CD14-positive monocyte (primary cell): ENCODE measurements around the gene PRKAB2. TPM values are rescaled to one million over a fixed set of nuclear protein-coding genes. Genes with fewer than 3 reads are reported as not detected.

Source experiments
- DNase-seq, 3 donors: peaks; one replicate each; pipeline ENCODE4 v3.0.0-alpha.2; 2011 to 2022
- H2AFZ ChIP-seq: 2 replicates; pipeline ENCODE4 v1.6.0; 2012; ENCODE audit warnings: mild to moderate bottlenecking, low read depth, low read length, inconsistent platforms; ENCODE audit not compliant: insufficient read depth, poor library complexity, severe bottlenecking
- H3K27ac ChIP-seq, 2 donors: 1 replicate in 1 of 2; 2 replicates in 1 of 2; pipeline ENCODE4 v1.5.1; 2012 to 2013; ENCODE audit warnings: low read length in 2 of 2, control low read depth in 1 of 2, inconsistent platforms in 1 of 2, low read depth in 1 of 2, mild to moderate bottlenecking in 1 of 2
- H3K27me3 ChIP-seq, 2 donors: one replicate each; pipeline versions ENCODE4 v1.6.0 to v1.6.1; 2011 to 2013; ENCODE audit warnings: low read length in 2 of 2; ENCODE audit not compliant: control insufficient read depth in 2 of 2, insufficient read depth in 2 of 2
- H3K36me3 ChIP-seq, 2 donors: replicated peaks in 1 of 2; 1 replicate in 1 of 2; 2 replicates in 1 of 2; pipeline versions ENCODE4 v1.5.1 to v1.6.1; 2012 to 2013; ENCODE audit warnings: low read length in 2 of 2, control low read depth in 1 of 2, inconsistent platforms in 1 of 2, mild to moderate bottlenecking in 1 of 2; ENCODE audit not compliant: insufficient read depth in 2 of 2, control insufficient read depth in 1 of 2
- H3K4me1 ChIP-seq, 2 donors: 1 replicate in 1 of 2; 2 replicates in 1 of 2; pipeline versions ENCODE4 v1.5.1 to v1.6.1; 2012 to 2013; ENCODE audit warnings: low read length in 2 of 2, control low read depth in 1 of 2, inconsistent platforms in 1 of 2, mild to moderate bottlenecking in 1 of 2, moderate library complexity in 1 of 2; ENCODE audit not compliant: insufficient read depth in 2 of 2, control insufficient read depth in 1 of 2
- H3K4me2 ChIP-seq: replicated peaks from 2 replicates; pipeline ENCODE3; 2012; ENCODE audit warnings: low read length, moderate library complexity, mild to moderate bottlenecking; ENCODE audit not compliant: poor library complexity, severe bottlenecking; ENCODE audit errors: extremely low read depth
- H3K4me3 ChIP-seq, 3 experiments: fragments of 200-600 bp in 1 of 3; sonication (generic) in 1 of 3; replicated peaks in 1 of 3; 1 replicate in 2 of 3; 2 replicates in 1 of 3; pipeline ENCODE4 v1.5.1; 2011 to 2013; ENCODE audit warnings: low read length in 3 of 3, mild to moderate bottlenecking in 3 of 3, control low read depth in 2 of 3, low read depth in 2 of 3, inconsistent platforms in 1 of 3, moderate library complexity in 1 of 3
- H3K79me2 ChIP-seq: 2 replicates; pipeline ENCODE4 v1.6.0; 2012; ENCODE audit warnings: mild to moderate bottlenecking, control low read depth, inconsistent platforms, low read length, moderate library complexity; ENCODE audit not compliant: insufficient read depth
- H3K9ac ChIP-seq: 2 replicates; pipeline ENCODE4 v1.6.0; 2017; ENCODE audit warnings: low read length, mild to moderate bottlenecking; ENCODE audit not compliant: insufficient read depth, poor library complexity, severe bottlenecking
- H3K9me3 ChIP-seq, 2 donors: replicated peaks in 1 of 2; 1 replicate in 1 of 2; 2 replicates in 1 of 2; pipeline versions ENCODE4 v1.5.1 to v1.6.1; 2012 to 2013; ENCODE audit warnings: low read length in 2 of 2, control low read depth in 1 of 2; ENCODE audit not compliant: control insufficient read depth in 1 of 2, insufficient read depth in 1 of 2
- H4K20me1 ChIP-seq: 2 replicates; pipeline ENCODE4 v1.6.0; 2012; ENCODE audit warnings: mild to moderate bottlenecking, low read length, control low read depth, moderate library complexity; ENCODE audit not compliant: insufficient read depth
- H3K27ac Mint-ChIP-seq, 7 donors: one replicate each; pipeline ENCODE4 v1.8.0; 2020; ENCODE audit warnings: mild to moderate bottlenecking in 7 of 7, mixed read lengths in 7 of 7, moderate library complexity in 6 of 7, inconsistent platforms in 2 of 7
- H3K27me3 Mint-ChIP-seq, 3 donors: one replicate each; pipeline ENCODE4 v1.8.0; 2021 to 2022; ENCODE audit warnings: low read depth in 3 of 3, mild to moderate bottlenecking in 3 of 3, mixed read lengths in 3 of 3, moderate library complexity in 3 of 3, inconsistent platforms in 1 of 3
- H3K36me3 Mint-ChIP-seq, 2 donors: one replicate each; pipeline ENCODE4 v1.8.0; 2020; ENCODE audit warnings: mixed read lengths in 2 of 2, inconsistent platforms in 1 of 2, mild to moderate bottlenecking in 1 of 2
- H3K4me1 Mint-ChIP-seq: one replicate; pipeline ENCODE4 v1.8.0; 2020; ENCODE audit warnings: mild to moderate bottlenecking, mixed read lengths
- H3K4me3 Mint-ChIP-seq, 2 donors: one replicate each; pipeline ENCODE4 v1.8.0; 2020; ENCODE audit warnings: mild to moderate bottlenecking in 2 of 2, mixed read lengths in 2 of 2, moderate library complexity in 1 of 2
- H3K9me3 Mint-ChIP-seq, 7 donors: one replicate each; pipeline ENCODE4 v1.8.0; 2020 to 2022; ENCODE audit warnings: mixed read lengths in 7 of 7, mild to moderate bottlenecking in 6 of 7, moderate library complexity in 6 of 7, inconsistent platforms in 2 of 7
- whole genome bisulfite sequencing: methylation state at CpG from one replicate; pipeline ENCODE4 v1.1.5; 2013; ENCODE audit warnings: missing lambda C conversion rate; ENCODE audit not compliant: insufficient coverage; 5-methylcytosine and 5-hydroxymethylcytosine counted together
- intact Hi-C, 2 donors: fragments of 100-400 bp; cut with micrococcal nuclease; formaldehyde crosslinking; loops; one replicate each; pipeline versions ENCODE4 v1.15.0 to v1.15.1; 2023
- polyA plus RNA-seq, 3 donors: library from polyadenylated mRNA; depleted of rRNA in 1 of 3; unstranded in 2 of 3; stranded (reverse) in 1 of 3; fragments of 300-500 nt in 2 of 3; fragments of >200 nt in 1 of 3; fragmentation: Illumina TruSeq in 2 of 3; gene quantifications; 1 replicate in 2 of 3; 2 replicates in 1 of 3; pipeline ENCODE4 v1.2.3, GENCODE V29; 2012 to 2021
- TF ChIP-seq, protein P1 (sequence below): fragments of 200-600 bp; IDR thresholded peaks from one replicate; pipeline ENCODE4 v1.8.0; 2022; ENCODE audit warnings: antibody characterized with exemption, mild to moderate bottlenecking

PRKAB2 gene
- polyA plus RNA-seq, 3 donors: 1.1 to 14.0 (median 1.7) TPM

DNA sequence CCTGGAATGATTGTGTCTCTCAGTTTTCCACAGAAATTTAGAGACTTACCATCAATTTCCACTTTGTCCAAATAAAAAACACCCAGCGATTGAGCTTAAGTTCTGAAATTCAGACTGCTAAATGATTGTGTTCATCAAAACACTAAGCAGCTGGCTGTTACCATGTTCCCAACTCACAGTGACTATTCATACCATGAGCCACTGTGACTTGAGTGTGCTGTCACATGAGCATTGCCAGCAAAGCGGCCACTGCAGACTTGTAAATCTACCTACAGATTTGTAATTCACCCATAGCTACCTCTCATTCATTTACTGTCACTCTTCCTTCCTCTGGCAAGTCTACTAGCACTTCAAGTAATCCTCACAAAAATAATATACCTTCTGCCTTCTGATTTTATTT is 17.2 kb upstream of the PRKAB2 start:
- DNase-seq: no peak
- H4K20me1 ChIP-seq: no peaks in the 10 kb centered on the region
- H3K79me2 ChIP-seq: no peaks in the 10 kb centered on the region
- peaks cover 12 to 30% of the 10 kb centered on the region in 2 donors for H3K36me3 Mint-ChIP-seq
- whole genome bisulfite sequencing: 100% methylated on average over 1 of the region's 2 CpGs
- TF ChIP-seq, protein P1, sequence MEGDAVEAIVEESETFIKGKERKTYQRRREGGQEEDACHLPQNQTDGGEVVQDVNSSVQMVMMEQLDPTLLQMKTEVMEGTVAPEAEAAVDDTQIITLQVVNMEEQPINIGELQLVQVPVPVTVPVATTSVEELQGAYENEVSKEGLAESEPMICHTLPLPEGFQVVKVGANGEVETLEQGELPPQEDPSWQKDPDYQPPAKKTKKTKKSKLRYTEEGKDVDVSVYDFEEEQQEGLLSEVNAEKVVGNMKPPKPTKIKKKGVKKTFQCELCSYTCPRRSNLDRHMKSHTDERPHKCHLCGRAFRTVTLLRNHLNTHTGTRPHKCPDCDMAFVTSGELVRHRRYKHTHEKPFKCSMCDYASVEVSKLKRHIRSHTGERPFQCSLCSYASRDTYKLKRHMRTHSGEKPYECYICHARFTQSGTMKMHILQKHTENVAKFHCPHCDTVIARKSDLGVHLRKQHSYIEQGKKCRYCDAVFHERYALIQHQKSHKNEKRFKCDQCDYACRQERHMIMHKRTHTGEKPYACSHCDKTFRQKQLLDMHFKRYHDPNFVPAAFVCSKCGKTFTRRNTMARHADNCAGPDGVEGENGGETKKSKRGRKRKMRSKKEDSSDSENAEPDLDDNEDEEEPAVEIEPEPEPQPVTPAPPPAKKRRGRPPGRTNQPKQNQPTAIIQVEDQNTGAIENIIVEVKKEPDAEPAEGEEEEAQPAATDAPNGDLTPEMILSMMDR: no peak
- no peak overlapping the region for H2AFZ ChIP-seq
- peaks cover 0 to 16% (median 8%) of the 10 kb centered on the region in 7 donors for H3K9me3 Mint-ChIP-seq
- no peaks in the 10 kb centered on the region for H3K4me1 ChIP-seq
- H3K9me3 ChIP-seq: no peaks in the 10 kb centered on the region
- H3K4me2 ChIP-seq: no peak overlapping the region
- no peak overlapping the region for H3K4me3 Mint-ChIP-seq
- no peak overlapping the region for H3K9ac ChIP-seq
- no peaks in the 10 kb centered on the region for H3K4me1 Mint-ChIP-seq
- H3K27me3 ChIP-seq: no peaks in the 10 kb centered on the region
- peaks cover 0 to 3% (median 1%) of the 10 kb centered on the region in 3 donors for H3K27me3 Mint-ChIP-seq
- H3K36me3 ChIP-seq: peaks cover 4 to 14% of the 10 kb centered on the region in 2 donors
- no peak overlapping the region for H3K27ac Mint-ChIP-seq
- no peak overlapping the region for H3K27ac ChIP-seq
- H3K4me3 ChIP-seq: no peak overlapping the region
- intact Hi-C loops: no loop called here

DNA sequence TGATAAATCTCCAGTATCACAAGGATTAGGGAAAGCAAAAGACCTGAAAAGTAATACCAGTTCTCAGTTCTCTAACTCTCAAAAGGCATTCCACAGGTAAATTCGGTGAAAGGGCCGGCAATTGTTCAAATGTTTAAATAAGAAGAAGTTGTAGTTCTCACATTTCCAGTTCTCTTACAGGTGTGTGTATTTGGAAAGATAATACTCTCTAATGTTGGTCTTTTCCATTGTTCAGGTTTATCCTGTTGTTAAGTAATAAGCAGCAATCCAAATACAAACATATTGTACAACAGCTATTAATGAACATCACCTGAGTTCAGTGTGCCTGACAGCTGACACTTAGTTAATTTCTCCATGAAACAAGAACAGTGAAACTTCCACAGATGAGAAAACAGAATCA is 13.2 kb upstream of the PRKAB2 start:
- Mint-ChIP-seq H3K4me1 (no peaks in the 10 kb centered on the region), H3K9me3 (peaks cover 0 to 2% (median 0%) of the 10 kb centered on the region in 7 donors), H3K27me3 (peaks cover 0 to 3% (median 1%) of the 10 kb centered on the region in 3 donors), H3K27ac (no peak overlapping the region), H3K4me3 (no peak overlapping the region), H3K36me3 (peaks cover 12 to 34% of the 10 kb centered on the region in 2 donors)
- peaks cover 4 to 14% of the 10 kb centered on the region in 2 donors for H3K36me3 ChIP-seq
- H4K20me1 ChIP-seq: no peaks in the 10 kb centered on the region
- H3K27me3 ChIP-seq: no peaks in the 10 kb centered on the region
- H3K9me3 ChIP-seq: no peaks in the 10 kb centered on the region
- no CpG with 5 or more reads among the region's 2 CpGs for WGBS
- H3K4me1 ChIP-seq: no peaks in the 10 kb centered on the region
- TF ChIP-seq, protein P1: no peak
- H3K79me2 ChIP-seq: no peaks in the 10 kb centered on the region
- no peak for DNase-seq
- H3K4me3 ChIP-seq: no peak overlapping the region
- H3K9ac ChIP-seq: no peak overlapping the region
- H2AFZ ChIP-seq: no peak overlapping the region
- H3K27ac ChIP-seq: no peak overlapping the region
- H3K4me2 ChIP-seq: no peak overlapping the region
- intact Hi-C loops: no loop called here
